HepG2 (cell line): ENCODE measurements around the gene TMTC1. TPM values are rescaled to one million over a fixed set of nuclear protein-coding genes. Genes with fewer than 3 reads are reported as not detected.

Experiments
- ATAC-seq: fragments of 200-7000 bp; cut with Tn5 transposase; 3 replicates; pipeline ENCODE4 v1.9.1; 2020; ENCODE audit warnings: mild to moderate bottlenecking, moderate library complexity
- BruUV-seq: library from RNA; stranded (reverse); fragments of 400-500 nt; replicated peaks from 2 replicates; lab custom pipeline; 2021; lab: Mats Ljungman, UMichigan
- CTCF ChIA-PET: fragments of 300-600 bp; formaldehyde crosslinking; extraction: SDS; loops from one replicate; lab custom pipeline; 2021; ENCODE audit warnings: low total read pairs, inconsistent platforms, low intra/inter-chr PET ratio; lab: Yijun Ruan, JAX
- POLR2A ChIA-PET: fragments of 350-600 bp; sonication (Branson Sonifier 250); formaldehyde crosslinking; loops from one replicate; lab custom pipeline; 2020; ENCODE audit warnings: antibody characterized with exemption, inconsistent platforms; lab: Yijun Ruan, JAX
- DNase-seq: peaks from one replicate; pipeline ENCODE4 v3.0.0-alpha.2; 2015; ENCODE audit warnings: low spot score
- FAIRE-seq: peaks from 3 replicates; lab custom pipeline; 2011; peaks lifted over from hg19 to GRCh38; lab: Jason Lieb, UNC
- H2AFZ ChIP-seq: one replicate; pipeline ENCODE4 v1.6.1; 2011; ENCODE audit warnings: low read length, inconsistent platforms
- H3K27ac ChIP-seq: fragments of 300-600 bp; 3 replicates; pipeline ENCODE4 v1.8.0; 2011; ENCODE audit warnings: mixed run types, mild to moderate bottlenecking, mixed read lengths, low read length, inconsistent platforms; ENCODE audit not compliant: insufficient read depth; ENCODE audit errors: extremely low read length
- H3K27me3 ChIP-seq, 2 experiments: fragments of 200-600 bp in 1 of 2; 2 replicates in 1 of 2; 3 replicates in 1 of 2; pipeline versions ENCODE4 v1.6.0 to v1.8.0; 2011; ENCODE audit warnings: low read length in 2 of 2, mild to moderate bottlenecking in 2 of 2, moderate library complexity in 2 of 2, inconsistent platforms in 1 of 2; ENCODE audit not compliant: insufficient read depth in 2 of 2, control insufficient read depth in 1 of 2
- H3K36me3 ChIP-seq, 2 experiments: fragments of 200-600 bp in 1 of 2; replicated peaks in 1 of 2; 2 replicates in 1 of 2; 3 replicates in 1 of 2; pipeline versions ENCODE4 v1.5.1 to v1.8.0; 2011; ENCODE audit warnings: low read length in 2 of 2, inconsistent platforms in 1 of 2; ENCODE audit not compliant: insufficient read depth in 2 of 2, control insufficient read depth in 1 of 2
- H3K4me1 ChIP-seq: 2 replicates; pipeline ENCODE4 v1.5.1; 2012; ENCODE audit warnings: low read length, inconsistent platforms; ENCODE audit not compliant: insufficient read depth
- H3K4me2 ChIP-seq: 2 replicates; pipeline ENCODE4 v1.6.0; 2011; ENCODE audit warnings: low read depth, low read length, inconsistent platforms
- H3K4me3 ChIP-seq, 3 experiments: fragments of 200-600 bp in 1 of 3; sonication (generic), shearing (Covaris generic) in 1 of 3; replicated peaks in 1 of 3; 2 replicates each; pipeline ENCODE4 v1.5.1; 2011 to 2016; ENCODE audit warnings: low read length in 3 of 3, inconsistent platforms in 2 of 3, low read depth in 2 of 3, mild to moderate bottlenecking in 2 of 3, control low read depth in 1 of 3, mixed read lengths in 1 of 3; ENCODE audit not compliant: insufficient read depth in 1 of 3
- H3K79me2 ChIP-seq: one replicate; pipeline ENCODE4 v1.6.1; 2011; ENCODE audit warnings: low read length, inconsistent platforms; ENCODE audit not compliant: insufficient read depth
- H3K9ac ChIP-seq: 2 replicates; pipeline ENCODE4 v1.6.0; 2011; ENCODE audit warnings: mild to moderate bottlenecking, low read depth, low read length, inconsistent platforms; ENCODE audit not compliant: insufficient read depth
- H3K9me3 ChIP-seq: 2 replicates; pipeline ENCODE4 v1.5.1; 2012; ENCODE audit warnings: mild to moderate bottlenecking, low read length
- H4K20me1 ChIP-seq: 2 replicates; pipeline ENCODE4 v1.6.0; 2011; ENCODE audit warnings: inconsistent platforms, mild to moderate bottlenecking, low read length, moderate library complexity; ENCODE audit not compliant: insufficient read depth
- CREB1 ChIP-seq, 2 experiments: fragments of 450-650 bp in 1 of 2; IDR thresholded peaks; 2 replicates each; pipeline ENCODE4 v1.6.1; 2016 to 2017; ENCODE audit warnings: control low read depth in 1 of 2, mild to moderate bottlenecking in 1 of 2, missing compliant biosample characterization in 1 of 2, missing genetic modification characterization in 1 of 2
- HNRNPH1 ChIP-seq: fragments of 200-400 bp; formaldehyde crosslinking; optimal IDR thresholded peaks from 2 replicates; pipeline ENCODE3; 2017; ENCODE audit warnings: mild to moderate bottlenecking, low read depth, low read length
- IRF9 ChIP-seq: sonication (generic); formaldehyde crosslinking; IDR thresholded peaks from 2 replicates; pipeline ENCODE4 v1.8.0; 2022; ENCODE audit warnings: missing genetic modification reagents, mild to moderate bottlenecking, borderline replicate concordance
- NFYB ChIP-seq: sonication (generic); formaldehyde crosslinking; IDR thresholded peaks from 2 replicates; pipeline ENCODE4 v1.4.0; 2020; ENCODE audit warnings: missing genetic modification reagents
- RELA ChIP-seq: sonication (generic); formaldehyde crosslinking; IDR thresholded peaks from 2 replicates; pipeline ENCODE4 v1.4.0; 2020; ENCODE audit warnings: missing genetic modification reagents
- SIN3A ChIP-seq: IDR thresholded peaks from 2 replicates; pipeline ENCODE4 v1.6.1; 2011; ENCODE audit warnings: low read depth, mild to moderate bottlenecking, control low read depth, low read length, borderline replicate concordance
- ZNF160 ChIP-seq: sonication (generic); formaldehyde crosslinking; IDR thresholded peaks from 2 replicates; pipeline ENCODE4 v1.8.0; 2022; ENCODE audit warnings: mild to moderate bottlenecking, inconsistent platforms, missing genetic modification reagents
- ZNF224 ChIP-seq: sonication (generic); formaldehyde crosslinking; IDR thresholded peaks from 2 replicates; pipeline ENCODE4 v1.5.0; 2020; ENCODE audit warnings: mild to moderate bottlenecking, missing genetic modification reagents
- ZNF264 ChIP-seq: sonication (generic); formaldehyde crosslinking; IDR thresholded peaks from 2 replicates; pipeline ENCODE4 v1.4.0; 2020; ENCODE audit warnings: missing genetic modification reagents
- ZNF296 ChIP-seq: sonication (generic); formaldehyde crosslinking; conservative IDR thresholded peaks from 2 replicates; pipeline ENCODE4 v1.5.0; 2020; ENCODE audit warnings: mild to moderate bottlenecking, missing genetic modification reagents
- ZNF883 ChIP-seq: sonication (generic); formaldehyde crosslinking; IDR thresholded peaks from 2 replicates; pipeline ENCODE4 v1.5.1; 2020; ENCODE audit warnings: mild to moderate bottlenecking, missing genetic modification reagents; ENCODE audit errors: not compliant biosample characterization
- WGBS: methylation state at CpG from one replicate; pipeline ENCODE4 v1.1.6; 2017; ENCODE audit warnings: low lambda C conversion rate; 5-methylcytosine and 5-hydroxymethylcytosine counted together
- in situ Hi-C: cut with HindIII; loops from 2 replicates; pipeline ENCODE4 v1.10.0; 2017; ENCODE audit warnings: low pct_unique_long_range_greater_than_20kb; ENCODE audit not compliant: extremely low pct_ligation_motif_present
- intact Hi-C: fragments of 100-400 bp; cut with micrococcal nuclease; formaldehyde crosslinking; loops from one replicate; pipeline ENCODE4 v1.10.0; 2022; ENCODE audit not compliant: unreplicated experiment
- polyA plus RNA-seq, 8 experiments: library from polyadenylated mRNA; depleted of rRNA in 3 of 8; stranded (reverse) in 7 of 8; unstranded in 1 of 8; fragments of >200 nt; fragmentation: Illumina TruSeq in 4 of 8; extraction: Trizol in 4 of 8; gene quantifications; 2 replicates each; pipeline versions ENCODE4 v1.2.1 to v1.2.3, GENCODE V29; 2011 to 2016; ENCODE audit warnings: low read depth in 4 of 8, missing spikeins in 1 of 8, mixed read lengths in 1 of 8; ENCODE audit not compliant: insufficient read depth in 1 of 8
- total RNA-seq, 5 experiments: library from RNA; depleted of rRNA; stranded (reverse); fragments of >200 nt; fragmentation: Illumina TruSeq; extraction: Trizol; gene quantifications; 2 replicates each; pipeline ENCODE4 v1.2.3, GENCODE V29; 2016; ENCODE audit warnings: low read depth in 1 of 5
- TF ChIP-seq, protein P1 (sequence below): sonication (generic); formaldehyde crosslinking; IDR thresholded peaks from 2 replicates; pipeline ENCODE4 v1.9.0; 2021; ENCODE audit warnings: missing genetic modification reagents, mild to moderate bottlenecking, borderline replicate concordance
- TF ChIP-seq, protein P2 (sequence below): sonication (generic); formaldehyde crosslinking; IDR thresholded peaks from 2 replicates; pipeline ENCODE4 v1.5.1; 2020; ENCODE audit warnings: mild to moderate bottlenecking, missing genetic modification reagents, moderate library complexity
- TF ChIP-seq, protein P3 (sequence below): sonication (generic); formaldehyde crosslinking; IDR thresholded peaks from 2 replicates; pipeline ENCODE4 v1.5.0; 2020; ENCODE audit warnings: mild to moderate bottlenecking, missing genetic modification reagents
- TF ChIP-seq, protein P4 (sequence below): sonication (generic); IDR thresholded peaks from 2 replicates; pipeline ENCODE4 v1.6.1; 2016; ENCODE audit warnings: low read depth, borderline replicate concordance
- TF ChIP-seq, protein P5 (sequence below): sonication (generic); formaldehyde crosslinking; IDR thresholded peaks from 2 replicates; pipeline ENCODE4 v1.9.0; 2021; ENCODE audit warnings: missing genetic modification reagents, borderline replicate concordance

The TMTC1 gene
- total and polyA plus RNA-seq, 2 of the 13 experiments (the other 11 are each of a cell fraction or from before 2014, with no cell fraction given), result 0.69 to 1.8 TPM

DNA sequence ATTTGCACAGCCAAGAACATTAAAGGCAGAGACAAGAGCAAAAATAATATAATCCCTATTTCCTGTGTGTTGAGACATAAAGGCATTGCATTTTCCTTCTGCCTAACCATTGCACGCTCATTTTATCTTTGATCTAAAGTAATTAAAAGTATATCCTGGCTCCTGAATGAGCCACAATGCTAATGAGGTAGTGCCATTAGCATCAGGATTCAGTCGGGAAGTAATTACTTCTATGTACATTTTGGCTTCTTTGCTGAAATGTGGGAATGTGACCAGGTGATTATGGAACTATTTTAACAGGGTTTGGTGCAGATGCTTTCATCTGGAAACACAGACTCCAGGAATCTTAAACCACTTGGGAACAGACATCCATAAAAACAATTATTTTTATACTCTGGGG lies 77.4 kb downstream of the TMTC1 start:
- in situ Hi-C loops, result no loop called here
- no peak overlapping the region for H2AFZ ChIP-seq
- H3K9me3 ChIP-seq, result no peaks in the 10 kb centered on the region
- no peak overlapping the region for H3K9ac ChIP-seq
- no peaks in the 10 kb centered on the region for H3K36me3 ChIP-seq
- H3K79me2 ChIP-seq, result no peaks in the 10 kb centered on the region
- DNase-seq, result no peak
- intact Hi-C loops, result no loop called here
- no peak overlapping the region for H3K4me3 ChIP-seq
- no peak for ATAC-seq
- TF ChIP-seq RELA (CRISPR knock-in tag) (no peak), ZNF883 (CRISPR knock-in tag) (no peak), ZNF296 (CRISPR knock-in tag) (no peak), ZNF224 (CRISPR knock-in tag) (no peak), SIN3A (no peak), HNRNPH1 (no peak), ZNF264 (CRISPR knock-in tag) (no peak), CREB1 (IDR thresholded peaks at IDR 0.05) (no peak), CREB1 (CRISPR knock-in tag; IDR thresholded peaks at IDR 0.05) (no peak), ZNF160 (CRISPR knock-in tag) (no peak), NFYB (CRISPR knock-in tag) (no peak), IRF9 (CRISPR knock-in tag) (no peak)
- TF ChIP-seq, protein P1, sequence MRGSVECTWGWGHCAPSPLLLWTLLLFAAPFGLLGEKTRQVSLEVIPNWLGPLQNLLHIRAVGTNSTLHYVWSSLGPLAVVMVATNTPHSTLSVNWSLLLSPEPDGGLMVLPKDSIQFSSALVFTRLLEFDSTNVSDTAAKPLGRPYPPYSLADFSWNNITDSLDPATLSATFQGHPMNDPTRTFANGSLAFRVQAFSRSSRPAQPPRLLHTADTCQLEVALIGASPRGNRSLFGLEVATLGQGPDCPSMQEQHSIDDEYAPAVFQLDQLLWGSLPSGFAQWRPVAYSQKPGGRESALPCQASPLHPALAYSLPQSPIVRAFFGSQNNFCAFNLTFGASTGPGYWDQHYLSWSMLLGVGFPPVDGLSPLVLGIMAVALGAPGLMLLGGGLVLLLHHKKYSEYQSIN, result no peak
- TF ChIP-seq, protein P2, sequence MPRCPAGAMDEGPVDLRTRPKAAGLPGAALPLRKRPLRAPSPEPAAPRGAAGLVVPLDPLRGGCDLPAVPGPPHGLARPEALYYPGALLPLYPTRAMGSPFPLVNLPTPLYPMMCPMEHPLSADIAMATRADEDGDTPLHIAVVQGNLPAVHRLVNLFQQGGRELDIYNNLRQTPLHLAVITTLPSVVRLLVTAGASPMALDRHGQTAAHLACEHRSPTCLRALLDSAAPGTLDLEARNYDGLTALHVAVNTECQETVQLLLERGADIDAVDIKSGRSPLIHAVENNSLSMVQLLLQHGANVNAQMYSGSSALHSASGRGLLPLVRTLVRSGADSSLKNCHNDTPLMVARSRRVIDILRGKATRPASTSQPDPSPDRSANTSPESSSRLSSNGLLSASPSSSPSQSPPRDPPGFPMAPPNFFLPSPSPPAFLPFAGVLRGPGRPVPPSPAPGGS (CRISPR knock-in tag), result no peak
- TF ChIP-seq, protein P3, sequence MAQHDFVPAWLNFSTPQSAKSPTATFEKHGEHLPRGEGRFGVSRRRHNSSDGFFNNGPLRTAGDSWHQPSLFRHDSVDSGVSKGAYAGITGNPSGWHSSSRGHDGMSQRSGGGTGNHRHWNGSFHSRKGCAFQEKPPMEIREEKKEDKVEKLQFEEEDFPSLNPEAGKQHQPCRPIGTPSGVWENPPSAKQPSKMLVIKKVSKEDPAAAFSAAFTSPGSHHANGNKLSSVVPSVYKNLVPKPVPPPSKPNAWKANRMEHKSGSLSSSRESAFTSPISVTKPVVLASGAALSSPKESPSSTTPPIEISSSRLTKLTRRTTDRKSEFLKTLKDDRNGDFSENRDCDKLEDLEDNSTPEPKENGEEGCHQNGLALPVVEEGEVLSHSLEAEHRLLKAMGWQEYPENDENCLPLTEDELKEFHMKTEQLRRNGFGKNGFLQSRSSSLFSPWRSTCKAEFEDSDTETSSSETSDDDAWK (CRISPR knock-in tag), result no peak
- TF ChIP-seq, protein P4, sequence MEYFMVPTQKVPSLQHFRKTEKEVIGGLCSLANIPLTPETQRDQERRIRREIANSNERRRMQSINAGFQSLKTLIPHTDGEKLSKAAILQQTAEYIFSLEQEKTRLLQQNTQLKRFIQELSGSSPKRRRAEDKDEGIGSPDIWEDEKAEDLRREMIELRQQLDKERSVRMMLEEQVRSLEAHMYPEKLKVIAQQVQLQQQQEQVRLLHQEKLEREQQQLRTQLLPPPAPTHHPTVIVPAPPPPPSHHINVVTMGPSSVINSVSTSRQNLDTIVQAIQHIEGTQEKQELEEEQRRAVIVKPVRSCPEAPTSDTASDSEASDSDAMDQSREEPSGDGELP, result no peak
- TF ChIP-seq, protein P5, sequence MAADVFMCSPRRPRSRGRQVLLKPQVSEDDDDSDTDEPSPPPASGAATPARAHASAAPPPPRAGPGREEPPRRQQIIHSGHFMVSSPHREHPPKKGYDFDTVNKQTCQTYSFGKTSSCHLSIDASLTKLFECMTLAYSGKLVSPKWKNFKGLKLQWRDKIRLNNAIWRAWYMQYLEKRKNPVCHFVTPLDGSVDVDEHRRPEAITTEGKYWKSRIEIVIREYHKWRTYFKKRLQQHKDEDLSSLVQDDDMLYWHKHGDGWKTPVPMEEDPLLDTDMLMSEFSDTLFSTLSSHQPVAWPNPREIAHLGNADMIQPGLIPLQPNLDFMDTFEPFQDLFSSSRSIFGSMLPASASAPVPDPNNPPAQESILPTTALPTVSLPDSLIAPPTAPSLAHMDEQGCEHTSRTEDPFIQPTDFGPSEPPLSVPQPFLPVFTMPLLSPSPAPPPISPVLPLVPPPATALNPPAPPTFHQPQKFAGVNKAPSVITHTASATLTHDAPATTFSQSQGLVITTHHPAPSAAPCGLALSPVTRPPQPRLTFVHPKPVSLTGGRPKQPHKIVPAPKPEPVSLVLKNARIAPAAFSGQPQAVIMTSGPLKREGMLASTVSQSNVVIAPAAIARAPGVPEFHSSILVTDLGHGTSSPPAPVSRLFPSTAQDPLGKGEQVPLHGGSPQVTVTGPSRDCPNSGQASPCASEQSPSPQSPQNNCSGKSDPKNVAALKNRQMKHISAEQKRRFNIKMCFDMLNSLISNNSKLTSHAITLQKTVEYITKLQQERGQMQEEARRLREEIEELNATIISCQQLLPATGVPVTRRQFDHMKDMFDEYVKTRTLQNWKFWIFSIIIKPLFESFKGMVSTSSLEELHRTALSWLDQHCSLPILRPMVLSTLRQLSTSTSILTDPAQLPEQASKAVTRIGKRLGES (CRISPR knock-in tag), result no peak
- H3K27me3 ChIP-seq, result no peaks in the 10 kb centered on the region; a peak in 1 of 5 replicates
- no peak overlapping the region for H3K4me2 ChIP-seq
- POLR2A ChIA-PET, result no interaction called here
- BruUV-seq, result no TSS peak
- CTCF ChIA-PET, result no interaction called here
- no peak overlapping the region for H3K27ac ChIP-seq
- no peaks in the 10 kb centered on the region for H3K4me1 ChIP-seq
- FAIRE-seq, result no peak
- no peaks in the 10 kb centered on the region for H4K20me1 ChIP-seq
- 2% methylated on average over 2 of the region's 2 CpGs for WGBS
